Left lung (tissue), 10 donors: ENCODE results near the gene SOX13. TPM values are rescaled to one million over a fixed set of nuclear protein-coding genes. Genes with fewer than 3 reads are reported as not detected.

Experiments used
- ATAC-seq: fragments of 200-7000 bp; cut with Tn5 transposase; one replicate; pipeline ENCODE4 v1.9.1; 2020; ENCODE audit warnings: moderate library complexity
- DNase-seq, 4 donors: peaks; one replicate each; pipeline ENCODE4 v3.0.0-alpha.2; 2013 to 2020
- H3K27ac ChIP-seq, 2 donors: fragments of 200-600 bp; sonication (generic) in 1 of 2; one replicate each; pipeline versions ENCODE4 v1.5.0 to v1.8.0; 2020 to 2021
- H3K27me3 ChIP-seq, 2 donors: fragments of 200-600 bp; sonication (generic) in 1 of 2; one replicate each; pipeline versions ENCODE4 v1.5.0 to v1.8.0; 2020 to 2021
- H3K36me3 ChIP-seq, 2 donors: fragments of 200-600 bp; sonication (generic) in 1 of 2; one replicate each; pipeline versions ENCODE4 v1.5.0 to v1.8.0; 2020 to 2021
- H3K4me1 ChIP-seq, 2 donors: fragments of 200-600 bp; one replicate each; pipeline ENCODE4 v1.8.0; 2021
- H3K4me3 ChIP-seq, 2 donors: fragments of 200-600 bp; sonication (generic) in 1 of 2; one replicate each; pipeline versions ENCODE4 v1.5.0 to v1.8.0; 2020 to 2021; ENCODE audit warnings: mild to moderate bottlenecking in 1 of 2
- H3K9me3 ChIP-seq, 2 donors: fragments of 200-600 bp; sonication (generic) in 1 of 2; one replicate each; pipeline versions ENCODE4 v1.5.0 to v1.8.0; 2020 to 2021
- CTCF ChIP-seq, 2 donors: fragments of 200-600 bp; sonication (generic) in 1 of 2; IDR thresholded peaks; one replicate each; pipeline versions ENCODE4 v1.5.0 to v1.8.0; 2021; ENCODE audit warnings: antibody characterized with exemption in 2 of 2
- intact Hi-C, 2 donors: fragments of 100-400 bp; cut with DNase I; formaldehyde crosslinking; loops; one replicate each; pipeline versions ENCODE4 v1.11.2 to v1.14.2; 2022
- polyA plus RNA-seq, 6 donors: library from polyadenylated mRNA; unstranded; fragments of 120-200 nt; gene quantifications; one replicate each; pipeline ENCODE4 v1.2.1, GENCODE V29; 2013; ENCODE audit not compliant: insufficient read length in 6 of 6
- total RNA-seq, 2 donors: library from RNA; stranded (reverse); fragmentation: NEBNext Ultra II Directional; extraction: Animal tissue kit (Norgen Biotek cat#: 25700); gene quantifications; one replicate each; pipeline ENCODE4 v1.2.1, GENCODE V29; 2021
- donor health status: DM: no; HTN: yes; CAD: no.
- donor health status: DM: no; HTN: no; CAD: no.

Gene SOX13
- total and polyA plus RNA-seq, 8 donors: 41.7 to 62.8 (median 49.1) TPM

GRCh38 chr1:204162494-204163074 is 89.7 kb downstream of the SOX13 start:
- TF ChIP-seq CTCF (IDR thresholded peaks at IDR 0.05): peak; percentile 98 to 99
- H3K36me3 ChIP-seq: no peaks in the 10 kb centered on the region
- DNase-seq: peak; percentile 69 to 94 (median 82)
- no peak overlapping the region for H3K4me3 ChIP-seq
- intact Hi-C loops: loop anchor here in 1 of 2 donors (5.0 kb wide), 1 partner anchor 200 kb away; no protein-coding TSS in a partner anchor
- no peaks in the 10 kb centered on the region for H3K27me3 ChIP-seq
- no peak overlapping the region for H3K27ac ChIP-seq
- H3K9me3 ChIP-seq: no peaks in the 10 kb centered on the region
- peak; percentile 96 for ATAC-seq
- peaks cover 0 to 6% of the 10 kb centered on the region in 2 donors for H3K4me1 ChIP-seq

GRCh38 chr1:204166219-204166618 is 93.3 kb downstream of the SOX13 start, which contains the start of gene REN:
Gene REN (minus strand): TSS chr1:204166337. CDS start chr1:204166293, 44 bp downstream.
- ATAC-seq (no peak), DNase-seq (no peak)
- Histone ChIP-seq H3K27ac (no peak within 1 kb of the TSS), H3K36me3 (no peaks in the 10 kb centered on the region), H3K27me3 (no peaks in the 10 kb centered on the region), H3K4me3 (no peak within 1 kb of the TSS), H3K4me1 (peaks cover 0 to 6% of the 10 kb centered on the region in 2 donors), H3K9me3 (peaks cover 0 to 27% of the 10 kb centered on the region in 2 donors)
- no peak for TF ChIP-seq CTCF (IDR thresholded peaks at IDR 0.05)
- intact Hi-C loops: no loop called here

- Histone ChIP-seq H3K9me3 (peaks cover 0 to 27% of the 10 kb centered on the region in 2 donors), H3K27me3 (no peaks in the 10 kb centered on the region), H3K4me1 (peaks cover 0 to under 1% of the 10 kb centered on the region in 2 donors), H3K27ac (no peak overlapping the region), H3K4me3 (no peak overlapping the region), H3K36me3 (no peaks in the 10 kb centered on the region)
- TF ChIP-seq CTCF (IDR thresholded peaks at IDR 0.05): no peak
- ATAC-seq (no peak), DNase-seq (no peak)
- intact Hi-C loops: no loop called here
These were observed 94.8 kb downstream of the SOX13 start for GRCh38 chr1:204167730-204168129.

- intact Hi-C loops: no loop called here
- DNase-seq (no peak), ATAC-seq (no peak)
- Histone ChIP-seq H3K27me3 (no peaks in the 10 kb centered on the region), H3K36me3 (no peaks in the 10 kb centered on the region), H3K4me3 (no peak overlapping the region), H3K9me3 (peaks cover 0 to 27% of the 10 kb centered on the region in 2 donors), H3K27ac (no peak overlapping the region), H3K4me1 (no peaks in the 10 kb centered on the region)
- no peak for TF ChIP-seq CTCF (IDR thresholded peaks at IDR 0.05)
These were observed 96.9 kb downstream of the SOX13 start for GRCh38 chr1:204169858-204170257.

- Histone ChIP-seq H3K4me1 (no peaks in the 10 kb centered on the region), H3K4me3 (no peak overlapping the region), H3K27me3 (no peaks in the 10 kb centered on the region), H3K9me3 (peaks cover 0 to 27% of the 10 kb centered on the region in 2 donors), H3K36me3 (no peaks in the 10 kb centered on the region), H3K27ac (no peak overlapping the region)
- no peak for DNase-seq
- intact Hi-C loops: no loop called here
- no peak for ATAC-seq
- no peak for TF ChIP-seq CTCF (IDR thresholded peaks at IDR 0.05)
These were observed 97.7 kb downstream of the SOX13 start for GRCh38 chr1:204170494-204171155.
